ENCODE measurements around the gene LSM3. TPM values are rescaled to one million over a fixed set of nuclear protein-coding genes. Genes with fewer than 3 reads are reported as not detected.

LSM3 gene
- total RNA-seq, 2 donors from 2014 or later = 9.3 to 10.2 TPM

DNA sequence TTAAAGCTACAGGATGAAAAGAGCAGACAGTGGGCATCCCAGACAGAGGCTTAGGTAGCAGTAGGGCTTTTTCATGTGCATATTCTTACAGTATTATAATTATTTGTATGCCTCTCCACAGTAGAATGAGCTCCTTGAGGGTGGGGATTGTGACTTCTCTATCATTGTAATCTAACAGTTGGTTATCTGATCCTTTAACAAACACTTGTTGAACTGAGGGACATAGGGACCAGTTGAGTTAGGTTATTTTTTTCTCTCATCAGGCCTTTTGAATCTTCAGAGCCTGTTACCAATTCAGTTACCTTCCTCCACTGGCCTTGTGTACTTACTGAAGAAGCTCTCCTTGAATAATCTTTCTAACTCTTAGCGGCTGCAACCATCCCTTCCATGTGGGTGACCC lies 1.2 kb downstream of the LSM3 start:
- intact Hi-C loops (cut with DNase I) = loop anchor here (2.0 to 10.0 kb wide), 2 partner anchors 55 kb away; partner anchors contain the start of genes CHCHD4 (in 2 of the 2) and TMEM43 (in 2 of the 2)
- DNase-seq (ENCODE audit: low spot score) = no peak

DNA sequence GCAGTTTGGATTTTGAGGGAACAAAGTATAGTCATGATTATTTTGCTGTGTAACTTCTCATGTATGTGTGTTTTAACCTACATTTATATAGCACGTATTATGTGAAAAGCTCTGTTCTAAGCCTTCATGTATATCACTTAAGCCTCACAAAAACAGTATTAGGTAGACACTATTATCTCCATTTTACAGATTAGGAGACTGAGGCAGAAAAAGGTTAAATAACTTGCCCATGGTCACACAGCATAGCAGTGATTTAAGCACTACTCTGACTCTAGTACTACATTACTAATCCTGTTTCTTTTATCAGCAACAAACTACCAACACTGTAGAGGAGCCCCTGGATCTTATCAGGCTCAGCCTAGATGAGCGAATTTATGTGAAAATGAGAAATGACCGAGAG lies 2.6 kb downstream of the LSM3 start:
- DNase-seq (ENCODE audit: low spot score) = no peak
- intact Hi-C loops (cut with DNase I) = no loop called here

GRCh38 chr3:14183015-14183577 lies 4.5 kb downstream of the LSM3 start:
- no peak for DNase-seq (ENCODE audit: low spot score)
- intact Hi-C loops (cut with DNase I) = no loop called here

GRCh38 chr3:14186854-14187458 lies 8.3 kb downstream of the LSM3 start:
- intact Hi-C loops (cut with DNase I) = no loop called here
- no peak for DNase-seq (ENCODE audit: low spot score)

DNA sequence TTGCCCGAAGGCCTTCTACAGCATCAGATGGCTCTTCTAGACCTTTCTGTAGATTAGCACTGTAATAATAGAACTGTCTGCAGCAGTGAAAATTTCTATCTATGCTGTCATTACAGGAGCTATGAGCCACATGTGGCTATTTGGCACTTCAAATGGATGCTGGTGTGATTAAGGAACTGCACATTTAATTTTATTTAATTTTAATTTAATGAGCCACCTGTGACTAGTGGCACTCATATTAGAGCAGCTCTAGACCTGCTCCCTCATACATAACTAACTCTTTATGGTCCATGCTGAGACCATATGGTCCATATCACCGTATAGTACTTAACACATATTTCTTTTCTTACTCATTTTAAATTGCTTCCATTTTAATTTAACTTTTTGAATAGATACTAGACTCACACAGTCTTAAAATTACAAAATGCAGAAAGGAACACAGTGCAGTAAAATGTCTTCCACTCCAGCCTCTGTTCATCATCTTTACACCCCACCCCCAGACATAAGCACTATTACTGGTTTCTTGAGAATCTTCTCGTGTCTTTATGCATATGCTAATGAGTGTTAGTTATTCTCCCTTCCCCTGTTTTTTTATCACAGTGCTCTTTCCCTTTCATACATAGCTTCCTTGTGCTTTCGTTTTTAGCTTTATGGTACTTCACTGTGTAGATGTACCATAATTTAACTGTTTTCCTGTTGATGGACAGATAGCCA lies 9.6 kb downstream of the LSM3 start:
- intact Hi-C loops (cut with DNase I) = no loop called here
- DNase-seq (ENCODE audit: low spot score) = no peak

DNA sequence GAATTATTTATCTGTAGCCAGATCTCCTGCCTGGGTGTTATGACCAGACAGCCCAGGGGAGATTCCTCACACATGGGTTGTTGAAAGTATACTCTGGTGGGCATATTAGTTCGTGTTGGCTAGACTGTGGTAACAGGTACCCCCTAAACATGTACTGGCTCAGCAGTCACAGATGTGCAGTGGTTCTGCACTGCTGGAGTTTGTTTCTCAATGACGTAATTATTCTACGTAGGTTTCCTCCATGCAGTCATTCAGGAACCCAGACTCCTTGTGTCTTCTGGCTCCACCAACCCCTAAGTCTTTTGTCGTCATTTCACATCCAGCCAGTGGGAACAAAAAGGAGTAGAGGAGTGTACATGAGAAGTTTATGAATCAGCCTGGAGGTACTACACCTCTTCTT lies 16.2 kb downstream of the LSM3 start:
- DNase-seq (ENCODE audit: low spot score) = no peak
- intact Hi-C loops (cut with DNase I) = no loop called here

DNA sequence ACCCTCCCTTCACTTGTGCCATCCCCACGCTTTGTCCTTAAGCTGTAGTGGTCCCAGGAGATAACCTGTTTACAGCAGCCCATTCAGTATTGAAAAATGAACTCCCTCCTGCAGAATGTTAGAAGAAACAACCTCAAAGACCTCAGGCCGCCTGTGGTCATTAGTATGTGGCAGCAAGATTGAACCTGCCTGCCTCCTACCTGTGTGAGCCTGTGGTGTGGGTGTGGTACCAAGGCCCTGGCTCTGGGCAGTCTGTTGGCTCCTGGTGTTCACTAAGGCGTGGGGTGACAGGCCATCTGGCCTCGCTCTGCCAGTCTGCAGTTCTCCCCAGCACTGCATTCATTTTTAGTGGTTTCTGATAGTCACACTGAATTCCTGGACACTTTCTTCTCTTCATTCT lies 21.0 kb downstream of the LSM3 start:
- no peak for DNase-seq (ENCODE audit: low spot score)
- intact Hi-C loops (cut with DNase I) = loop anchor here (5.0 kb wide), 2 partner anchors 263 to 268 kb away; no protein-coding TSS in a partner anchor

GRCh38 chr3:14200276-14200675 lies 21.7 kb downstream of the LSM3 start:
- DNase-seq (ENCODE audit: low spot score) = no peak
- intact Hi-C loops (cut with DNase I) = loop anchor here (5.0 kb wide), 2 partner anchors 262 to 267 kb away; no protein-coding TSS in a partner anchor

- DNase-seq (ENCODE audit: low spot score) = no peak
- intact Hi-C loops (cut with DNase I) = loop anchor here (5.0 kb wide), 2 partner anchors 261 to 266 kb away; no protein-coding TSS in a partner anchor
Observed at GRCh38 chr3:14200841-14201240, 22.2 kb downstream of the LSM3 start.

- DNase-seq (ENCODE audit: low spot score) = no peak
- intact Hi-C loops (cut with DNase I) = loop anchor here (5.0 kb wide), 2 partner anchors 260 to 265 kb away; no protein-coding TSS in a partner anchor
Observed at GRCh38 chr3:14201940-14202684, 23.5 kb downstream of the LSM3 start.

DNA sequence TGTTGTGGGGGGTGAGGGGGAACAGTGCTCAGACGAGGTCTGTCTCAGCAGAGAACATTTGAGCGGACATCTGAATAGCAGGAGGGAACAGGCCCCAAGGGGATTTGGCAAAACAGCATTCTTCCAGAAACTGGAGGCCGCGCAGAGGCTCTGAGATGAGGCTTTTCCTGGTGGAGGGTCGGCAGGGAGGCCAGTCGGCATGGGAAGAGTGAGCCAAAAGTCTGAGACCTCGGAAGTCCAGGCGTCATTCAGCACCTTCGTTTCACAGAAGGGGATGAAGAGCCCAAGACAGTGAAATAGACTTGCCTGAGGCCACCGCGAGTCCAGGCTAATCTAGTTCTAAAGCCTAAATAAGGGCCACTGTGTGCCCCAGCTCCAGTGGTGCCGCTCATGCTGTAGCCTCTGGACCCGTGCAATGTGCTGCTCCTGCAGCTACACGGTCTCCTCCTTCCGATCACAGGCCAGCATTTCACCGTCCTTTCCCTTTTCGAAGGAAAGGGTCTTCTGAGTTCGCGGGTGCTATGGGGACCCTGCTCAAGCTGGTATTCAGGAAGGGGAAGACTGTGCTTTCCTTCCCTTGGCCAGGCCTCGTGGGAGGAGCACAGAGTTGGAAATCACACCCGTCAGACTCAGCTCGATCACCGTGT lies 24.4 kb downstream of the LSM3 start:
- intact Hi-C loops (cut with DNase I) = loop anchor here (5.0 kb wide), 2 partner anchors 259 to 264 kb away; no protein-coding TSS in a partner anchor
- no peak for DNase-seq (ENCODE audit: low spot score)

GRCh38 chr3:14203521-14204079 lies 25.0 kb downstream of the LSM3 start:
- no peak for DNase-seq (ENCODE audit: low spot score)
- intact Hi-C loops (cut with DNase I) = loop anchor here (5.0 kb wide), 2 partner anchors 259 to 264 kb away; no protein-coding TSS in a partner anchor

DNA sequence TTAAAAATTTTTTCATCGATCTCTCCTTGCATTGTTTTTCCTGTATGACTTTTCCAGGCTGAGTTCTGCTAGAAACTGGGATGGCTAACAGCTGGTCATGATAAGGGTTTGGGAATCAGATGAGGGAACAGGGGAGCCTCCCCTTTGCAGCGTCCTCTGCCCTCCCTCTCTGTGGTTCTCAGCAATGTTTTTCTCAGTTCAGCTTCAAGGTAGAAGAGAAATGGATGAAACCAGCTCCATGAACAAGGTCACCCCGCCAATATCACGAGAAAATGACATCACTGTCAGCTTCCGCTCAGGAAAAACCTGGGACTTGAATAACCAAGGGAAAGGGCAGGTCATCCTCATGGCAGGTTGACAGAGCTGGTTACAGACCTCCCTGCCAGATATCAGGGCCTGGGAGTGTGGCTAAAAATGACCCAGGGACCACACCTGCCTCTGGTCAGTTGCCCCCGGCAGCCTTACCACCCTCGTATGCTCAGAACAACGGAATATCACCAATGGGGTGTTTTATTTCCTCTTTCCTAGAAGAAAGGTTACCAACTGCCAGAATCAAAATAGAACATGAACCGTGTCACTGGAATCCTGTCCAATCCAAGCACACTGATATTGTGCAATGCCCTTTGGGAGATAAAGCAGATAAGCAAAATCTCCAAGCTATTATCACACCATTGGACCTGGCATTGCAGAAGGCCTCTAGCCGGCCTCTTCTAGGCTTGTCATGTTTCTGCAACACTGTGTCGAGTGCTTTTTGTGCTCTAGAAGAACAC lies 26.1 kb downstream of the LSM3 start:
- DNase-seq (ENCODE audit: low spot score) = no peak
- intact Hi-C loops (cut with DNase I) = loop anchor here (5.0 kb wide), 2 partner anchors 258 to 263 kb away; no protein-coding TSS in a partner anchor

DNA sequence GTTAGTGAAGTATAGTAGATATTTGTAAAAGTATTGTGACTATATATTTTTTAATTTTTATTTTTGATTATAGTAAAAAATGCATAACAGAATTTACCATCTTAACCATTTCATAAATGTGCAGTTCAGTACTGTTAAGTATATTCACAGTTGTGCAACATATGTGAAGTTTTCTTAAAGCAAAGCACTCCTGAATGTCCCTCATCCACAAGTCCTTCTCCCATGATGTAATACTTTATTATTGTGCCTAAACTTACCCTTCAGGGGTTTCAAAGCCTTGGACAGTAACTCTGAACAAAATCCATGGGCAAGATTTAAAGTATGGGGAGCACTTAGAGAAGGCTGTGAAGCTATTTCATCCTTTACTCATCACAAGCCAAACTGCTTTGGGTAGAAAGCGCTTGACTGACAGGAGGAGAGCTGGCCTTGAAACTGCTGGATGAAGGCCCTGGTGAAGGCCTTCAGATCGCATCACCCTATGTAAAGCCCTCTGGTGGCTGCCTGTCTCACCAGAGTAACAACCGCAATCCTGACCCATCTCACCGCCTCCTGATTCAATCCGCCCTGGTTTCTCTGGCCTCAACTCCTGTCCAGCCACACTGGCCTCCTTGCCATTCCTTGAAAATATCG lies 28.0 kb downstream of the LSM3 start:
- intact Hi-C loops (cut with DNase I) = no loop called here
- no peak for DNase-seq (ENCODE audit: low spot score)

DNA sequence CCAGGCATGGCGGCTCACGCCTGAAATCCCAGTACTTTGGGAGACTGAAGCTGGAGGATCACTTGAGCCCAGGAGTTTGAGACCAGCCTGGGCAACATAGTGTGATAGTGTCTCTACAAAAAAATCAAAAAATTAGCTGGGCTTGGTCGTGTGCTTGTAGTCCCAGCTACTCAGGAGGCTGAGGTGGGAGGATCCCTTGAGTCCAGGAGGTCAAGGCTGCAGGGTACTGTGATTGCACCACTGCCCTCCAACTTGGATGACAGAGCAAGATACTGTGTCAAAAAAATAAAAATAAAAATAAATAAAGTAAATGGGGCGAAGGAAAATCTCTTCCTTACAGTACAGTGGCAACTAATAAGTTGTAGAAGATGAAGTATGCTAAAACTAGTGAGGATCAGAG lies 29.6 kb downstream of the LSM3 start:
- intact Hi-C loops (cut with DNase I) = no loop called here
- DNase-seq (ENCODE audit: low spot score) = no peak

- intact Hi-C loops (cut with DNase I) = no loop called here
- DNase-seq (ENCODE audit: low spot score) = no peak
Observed at GRCh38 chr3:14208977-14209394, 30.4 kb downstream of the LSM3 start.

- no peak for DNase-seq (ENCODE audit: low spot score)
- intact Hi-C loops (cut with DNase I) = no loop called here
Observed at GRCh38 chr3:14209581-14210289, 31.1 kb downstream of the LSM3 start.
